Testis (tissue), 3 donors: ENCODE data around the gene ACTG2. TPM values are rescaled to one million over a fixed set of nuclear protein-coding genes. Genes with fewer than 3 reads are reported as not detected.
"Not testable (repeated sequence)": the region's sequence is repeated elsewhere in the genome, so short reads cannot be mapped to it uniquely, and the experiment has no call there.

Experiments used
- DNase-seq: peaks from one replicate; pipeline ENCODE4 v3.0.0-alpha.2; 2019
- H3K27ac ChIP-seq, 2 donors: fragments of 200-600 bp; sonication (generic); one replicate each; pipeline ENCODE4 v1.5.1; 2019
- H3K27me3 ChIP-seq: fragments of 200-600 bp; sonication (generic); one replicate; pipeline ENCODE4 v1.5.1; 2019
- H3K36me3 ChIP-seq: fragments of 200-600 bp; sonication (generic); one replicate; pipeline ENCODE4 v1.5.1; 2017; ENCODE audit warnings: low read depth; ENCODE audit errors: missing control alignments
- H3K4me1 ChIP-seq: fragments of 200-600 bp; sonication (generic); one replicate; pipeline ENCODE4 v1.5.1; 2019
- H3K4me3 ChIP-seq, 2 donors: fragments of 200-600 bp; sonication (generic); one replicate each; pipeline ENCODE4 v1.5.1; 2017 to 2019
- H3K9me3 ChIP-seq: fragments of 200-600 bp; sonication (generic); one replicate; pipeline ENCODE4 v1.5.1; 2017
- POLR2A ChIP-seq: fragments of 450-650 bp; IDR thresholded peaks from one replicate; pipeline ENCODE4 v1.6.1; 2017; ENCODE audit warnings: antibody characterized with exemption, mild to moderate bottlenecking, moderate library complexity
- WGBS, 2 donors: methylation state at CpG; one replicate each; pipeline ENCODE4 v1.1.5; 2018; 5-methylcytosine and 5-hydroxymethylcytosine counted together
- intact Hi-C: fragments of 100-400 bp; cut with DNase I; formaldehyde crosslinking; loops from one replicate; pipeline ENCODE4 v1.15.1; 2023; ENCODE audit warnings: low total_unique reads
- polyA plus RNA-seq: library from polyadenylated mRNA; stranded (reverse); fragments of 350-450 nt; fragmentation: Illumina TruSeq; extraction: RNeasy Lipid Tissue Mini Kit (QIAGEN cat#74804); gene quantifications from one replicate; pipeline ENCODE4 v1.2.3, GENCODE V29; 2014; ENCODE audit warnings: low read depth, low replicate concordance; ENCODE audit not compliant: insufficient read depth
- total RNA-seq, 2 donors: library from RNA; depleted of rRNA; stranded (reverse); fragments of >200 nt; gene quantifications; one replicate each; pipeline ENCODE4 v1.2.3, GENCODE V29; 2016
- TF ChIP-seq, protein P1 (sequence below), 3 experiments: fragments of 450-650 bp in 2 of 3; fragments of 200-600 bp in 1 of 3; sonication (generic) in 1 of 3; IDR thresholded peaks; one replicate each; pipeline ENCODE4 v1.5.1; 2016 to 2019; ENCODE audit warnings: antibody characterized with exemption in 3 of 3, mild to moderate bottlenecking in 2 of 3, moderate library complexity in 1 of 3

Gene ACTG2
- total and polyA plus RNA-seq, 3 donors from 2014 or later: 1.3 to 93.4 (median 2.7) TPM

DNA sequence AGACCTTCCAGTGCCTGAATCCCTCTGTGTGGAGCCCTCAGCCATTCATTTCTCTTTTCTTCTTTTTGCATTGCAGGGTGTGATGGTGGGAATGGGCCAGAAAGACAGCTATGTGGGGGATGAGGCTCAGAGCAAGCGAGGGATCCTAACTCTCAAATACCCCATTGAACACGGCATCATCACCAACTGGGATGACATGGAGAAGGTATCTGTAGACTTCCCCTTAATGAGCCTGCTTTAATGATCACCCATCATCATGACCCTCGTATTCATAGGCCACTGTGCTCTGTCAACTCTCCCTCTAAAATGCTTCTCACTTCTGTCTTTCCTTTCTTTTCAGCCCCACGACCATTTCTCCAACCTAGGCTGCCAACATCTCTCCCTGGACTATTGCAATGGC lies 9.5 kb downstream of the ACTG2 start:
- Histone ChIP-seq H3K27ac (no peak overlapping the region), H3K36me3 (no peaks in the 10 kb centered on the region), H3K27me3 (no peaks in the 10 kb centered on the region), H3K4me1 (no peaks in the 10 kb centered on the region), H3K9me3 (no peaks in the 10 kb centered on the region), H3K4me3 (no peak overlapping the region)
- intact Hi-C loops: no loop called here
- TF ChIP-seq POLR2A: no peak
- TF ChIP-seq, protein P1, sequence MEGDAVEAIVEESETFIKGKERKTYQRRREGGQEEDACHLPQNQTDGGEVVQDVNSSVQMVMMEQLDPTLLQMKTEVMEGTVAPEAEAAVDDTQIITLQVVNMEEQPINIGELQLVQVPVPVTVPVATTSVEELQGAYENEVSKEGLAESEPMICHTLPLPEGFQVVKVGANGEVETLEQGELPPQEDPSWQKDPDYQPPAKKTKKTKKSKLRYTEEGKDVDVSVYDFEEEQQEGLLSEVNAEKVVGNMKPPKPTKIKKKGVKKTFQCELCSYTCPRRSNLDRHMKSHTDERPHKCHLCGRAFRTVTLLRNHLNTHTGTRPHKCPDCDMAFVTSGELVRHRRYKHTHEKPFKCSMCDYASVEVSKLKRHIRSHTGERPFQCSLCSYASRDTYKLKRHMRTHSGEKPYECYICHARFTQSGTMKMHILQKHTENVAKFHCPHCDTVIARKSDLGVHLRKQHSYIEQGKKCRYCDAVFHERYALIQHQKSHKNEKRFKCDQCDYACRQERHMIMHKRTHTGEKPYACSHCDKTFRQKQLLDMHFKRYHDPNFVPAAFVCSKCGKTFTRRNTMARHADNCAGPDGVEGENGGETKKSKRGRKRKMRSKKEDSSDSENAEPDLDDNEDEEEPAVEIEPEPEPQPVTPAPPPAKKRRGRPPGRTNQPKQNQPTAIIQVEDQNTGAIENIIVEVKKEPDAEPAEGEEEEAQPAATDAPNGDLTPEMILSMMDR (IDR thresholded peaks at IDR 0.05): no peak
- no peak for DNase-seq
- 80 to 82% methylated on average over 4 of the region's 4 CpGs for WGBS, 2 donors

DNA sequence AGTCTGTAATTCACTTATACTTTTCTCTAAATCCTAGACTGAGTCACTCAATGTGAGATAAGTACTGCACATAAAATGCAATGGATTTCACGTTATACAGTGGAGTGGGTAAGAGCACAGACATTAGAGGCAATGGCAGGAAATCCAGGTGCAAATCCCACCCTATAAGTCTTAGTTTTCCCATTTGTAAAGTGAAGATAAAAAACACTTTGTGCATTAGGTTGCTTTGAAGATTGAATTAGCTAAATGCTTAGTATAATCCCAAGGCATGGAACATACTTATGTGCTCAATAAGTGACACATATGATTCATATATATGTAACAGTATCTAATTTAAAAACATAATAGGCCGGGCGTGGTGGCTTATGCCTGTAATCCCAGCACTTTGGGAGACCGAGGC lies 10.5 kb downstream of the ACTG2 start:
- Histone ChIP-seq H3K36me3 (no peaks in the 10 kb centered on the region), H3K27me3 (no peaks in the 10 kb centered on the region), H3K4me1 (no peaks in the 10 kb centered on the region), H3K4me3 (no peak overlapping the region), H3K9me3 (no peaks in the 10 kb centered on the region), H3K27ac (no peak overlapping the region)
- TF ChIP-seq, protein P1 (IDR thresholded peaks at IDR 0.05): no peak
- TF ChIP-seq POLR2A: no peak
- intact Hi-C loops: no loop called here
- WGBS, 2 donors: 84 to 92% methylated on average over 4 of the region's 4 CpGs
- no peak for DNase-seq

DNA sequence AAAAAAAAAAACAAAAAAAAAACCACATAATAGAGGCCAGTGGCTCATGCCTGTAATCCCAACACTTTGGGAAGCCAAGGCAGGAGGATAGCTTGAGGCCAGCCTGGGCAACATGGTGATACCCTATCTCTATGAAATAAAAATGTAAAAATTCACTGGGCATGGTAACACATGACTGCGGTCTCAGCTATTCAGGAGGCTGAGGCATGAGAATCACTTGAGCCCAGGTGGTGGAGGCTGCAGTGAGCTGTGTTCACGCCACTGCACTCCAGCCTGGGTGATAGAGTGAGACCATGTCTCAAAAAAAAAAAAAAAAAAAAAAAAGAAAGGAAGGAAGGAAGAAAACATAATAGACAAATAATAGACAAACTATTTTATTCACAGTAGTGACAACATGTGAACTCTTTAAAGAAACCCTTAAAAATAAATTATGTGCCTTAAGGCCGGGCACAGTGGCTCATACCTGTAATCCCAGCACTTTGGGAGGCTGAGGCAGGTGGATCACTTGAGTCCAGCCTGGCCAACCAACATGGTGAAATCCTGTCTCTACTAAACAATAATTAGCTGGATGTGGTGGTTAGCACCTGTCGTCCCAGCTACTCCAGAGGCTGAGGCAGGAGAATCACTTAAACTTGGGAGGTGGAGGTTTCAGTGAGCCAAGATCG lies 11.3 kb downstream of the ACTG2 start:
- H3K4me1 ChIP-seq, H3K27me3 ChIP-seq, intact Hi-C loops, DNase-seq, H3K9me3 ChIP-seq, H3K27ac ChIP-seq, H3K4me3 ChIP-seq, H3K36me3 ChIP-seq: not testable (repeated sequence)
- 90 to 92% methylated on average over 5 of the region's 5 CpGs for WGBS, 2 donors

DNA sequence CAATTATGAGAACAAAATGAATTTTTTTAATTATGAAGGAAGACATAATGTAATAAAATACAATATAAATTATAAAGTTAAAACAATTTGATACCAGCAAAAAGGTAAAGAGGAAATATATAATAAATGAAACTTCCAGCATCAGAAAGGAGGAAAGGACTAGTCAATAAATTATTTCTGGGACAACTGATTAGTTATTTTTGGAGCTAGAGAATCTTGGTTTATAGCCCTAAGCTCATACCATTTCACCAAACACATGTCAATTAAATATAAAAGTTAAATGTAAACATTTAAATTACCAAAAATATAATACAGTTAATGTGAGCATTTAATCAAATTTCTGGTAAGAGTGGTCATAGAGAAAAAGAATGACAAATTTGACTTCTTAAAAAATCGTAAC lies 12.1 kb downstream of the ACTG2 start:
- TF ChIP-seq, protein P1 (IDR thresholded peaks at IDR 0.05): no peak
- TF ChIP-seq POLR2A: no peak
- Histone ChIP-seq H3K27ac (no peak overlapping the region), H3K4me3 (no peak overlapping the region), H3K9me3 (no peaks in the 10 kb centered on the region), H3K36me3 (no peaks in the 10 kb centered on the region), H3K4me1 (no peaks in the 10 kb centered on the region), H3K27me3 (no peaks in the 10 kb centered on the region)
- intact Hi-C loops: no loop called here
- no peak for DNase-seq
- 93 to 95% methylated on average over 1 of the region's 1 CpG for WGBS, 2 donors

DNA sequence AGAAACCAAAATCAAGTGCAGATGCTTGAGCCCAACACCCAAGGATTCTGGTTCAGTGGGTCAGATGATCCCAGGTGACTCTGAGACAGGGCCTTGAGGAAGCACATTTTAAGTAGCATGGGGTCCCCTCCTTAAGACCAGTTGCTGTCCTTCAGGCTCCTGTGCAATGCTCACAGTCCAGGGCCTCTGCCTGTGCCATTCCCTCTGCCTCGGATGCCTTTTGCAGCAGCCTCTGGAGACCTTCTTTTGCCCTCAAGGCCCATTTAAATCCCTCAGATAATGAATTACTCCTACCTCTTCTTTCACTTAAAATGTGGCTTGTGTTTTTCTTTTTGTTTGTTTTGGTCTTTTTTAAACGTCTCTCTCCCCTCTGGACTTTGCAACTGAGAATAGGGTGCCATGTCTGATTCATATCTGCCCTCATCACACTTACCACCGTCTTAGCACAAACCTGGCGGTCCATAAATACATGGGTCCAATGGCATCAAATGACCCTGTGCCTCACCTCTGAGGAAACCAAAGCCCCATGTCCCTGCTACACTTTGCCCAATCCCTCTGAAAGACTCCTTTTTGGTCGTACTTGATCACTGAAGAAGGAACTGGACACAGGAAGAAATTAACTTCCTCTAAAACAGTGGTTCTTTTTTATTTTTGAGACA lies 14.2 kb downstream of the ACTG2 start:
- Histone ChIP-seq H3K4me3 (no peak overlapping the region), H3K27me3 (no peaks in the 10 kb centered on the region), H3K4me1 (no peaks in the 10 kb centered on the region), H3K9me3 (no peaks in the 10 kb centered on the region), H3K36me3 (no peaks in the 10 kb centered on the region), H3K27ac (no peak overlapping the region)
- TF ChIP-seq, protein P1 (IDR thresholded peaks at IDR 0.05): no peak
- no peak for TF ChIP-seq POLR2A
- intact Hi-C loops: no loop called here
- 75 to 77% methylated on average over 5 of the region's 5 CpGs for WGBS, 2 donors
- no peak for DNase-seq
